B cell (primary cell): ENCODE results near the gene ACTN1. TPM values are rescaled to one million over a fixed set of nuclear protein-coding genes. Genes with fewer than 3 reads are reported as not detected.

Source experiments
- ATAC-seq: fragments of 200-7000 bp; cut with Tn5 transposase; one replicate; pipeline ENCODE4 v1.10.0; 2021; ENCODE audit warnings: low read depth, mild to moderate bottlenecking, moderate number of reproducible peaks, moderate library complexity
- CTCF ChIA-PET: fragments of 350-600 bp; sonication (Branson Sonifier 250); formaldehyde crosslinking; loops from one replicate; lab custom pipeline; 2021; ENCODE audit warnings: antibody characterized with exemption, inconsistent platforms; lab: Charles Lee
- POLR2A ChIA-PET: fragments of 350-600 bp; sonication (Branson Sonifier 250); formaldehyde crosslinking; loops from one replicate; lab custom pipeline; 2021; ENCODE audit warnings: antibody characterized with exemption; lab: Charles Lee
- DNase-seq: peaks from one replicate; pipeline ENCODE4 v3.0.0; 2013
- H2AFZ ChIP-seq: 2 replicates; pipeline ENCODE4 v1.6.1; 2012; ENCODE audit warnings: mild to moderate bottlenecking, low read depth, low read length; ENCODE audit not compliant: insufficient read depth, poor library complexity, severe bottlenecking
- H3K27ac ChIP-seq, 2 donors: 1 replicate in 1 of 2; 2 replicates in 1 of 2; pipeline ENCODE4 v1.5.1; 2012 to 2013; ENCODE audit warnings: low read length in 2 of 2, mild to moderate bottlenecking in 2 of 2, moderate library complexity in 1 of 2
- H3K27me3 ChIP-seq, 4 experiments: fragments of 200-600 bp in 1 of 4; sonication (generic) in 1 of 4; replicated peaks in 1 of 4; 1 replicate in 2 of 4; 2 replicates in 2 of 4; pipeline versions ENCODE4 v1.6.1 to v1.7.0; 2013 to 2016; ENCODE audit warnings: low read length in 3 of 4, mild to moderate bottlenecking in 2 of 4, mixed read lengths in 1 of 4, moderate library complexity in 1 of 4; ENCODE audit not compliant: insufficient read depth in 4 of 4, control insufficient read depth in 3 of 4; ENCODE audit errors: control extremely low read depth in 1 of 4
- H3K36me3 ChIP-seq, 2 experiments: replicated peaks in 1 of 2; 1 replicate in 1 of 2; 2 replicates in 1 of 2; pipeline versions ENCODE4 v1.6.1 to v1.7.1; 2013; ENCODE audit warnings: low read length in 1 of 2; ENCODE audit not compliant: insufficient read depth in 2 of 2, control insufficient read depth in 1 of 2; ENCODE audit errors: control extremely low read depth in 1 of 2, extremely low read depth in 1 of 2
- H3K4me1 ChIP-seq, 2 donors: fragments of 200-600 bp in 1 of 2; sonication (generic) in 1 of 2; 1 replicate in 1 of 2; 2 replicates in 1 of 2; pipeline versions ENCODE4 v1.5.1 to v1.6.1; 2013 to 2017; ENCODE audit warnings: low read length in 2 of 2; ENCODE audit not compliant: control insufficient read depth in 2 of 2, insufficient read depth in 2 of 2
- H3K4me2 ChIP-seq: replicated peaks from 2 replicates; pipeline ENCODE3; 2012; ENCODE audit warnings: mild to moderate bottlenecking, low read depth, low read length; ENCODE audit not compliant: poor library complexity, severe bottlenecking
- H3K4me3 ChIP-seq, 5 experiments: fragments of 200-600 bp in 1 of 5; sonication (generic) in 1 of 5; 1 replicate in 3 of 5; 2 replicates in 2 of 5; pipeline versions ENCODE4 v1.5.1 to v1.7.0; 2011 to 2016; ENCODE audit warnings: low read length in 4 of 5, mild to moderate bottlenecking in 4 of 5, low read depth in 2 of 5, control low read depth in 1 of 5, moderate library complexity in 1 of 5; ENCODE audit not compliant: insufficient read depth in 1 of 5; ENCODE audit errors: control extremely low read depth in 1 of 5, extremely low read depth in 1 of 5
- H3K79me2 ChIP-seq: fragments of 200-600 bp; sonication (generic); one replicate; pipeline ENCODE4 v1.6.0; 2016; ENCODE audit warnings: low read length; ENCODE audit not compliant: control insufficient read depth, insufficient read depth
- H3K9ac ChIP-seq: fragments of 200-600 bp; sonication (generic); 2 replicates; pipeline ENCODE4 v1.6.1; 2017; ENCODE audit warnings: mild to moderate bottlenecking, low read length, moderate library complexity
- H3K9me3 ChIP-seq, 3 donors: one replicate each; pipeline versions ENCODE4 v1.6.1 to v1.7.1; 2013; ENCODE audit warnings: low read length in 2 of 3; ENCODE audit not compliant: control insufficient read depth in 2 of 3, insufficient read depth in 1 of 3; ENCODE audit errors: control extremely low read depth in 1 of 3
- H4K20me1 ChIP-seq: 2 replicates; pipeline ENCODE4 v1.6.0; 2012; ENCODE audit warnings: mild to moderate bottlenecking, low read length; ENCODE audit not compliant: insufficient read depth, control insufficient read depth, poor library complexity, severe bottlenecking
- H3K27ac Mint-ChIP-seq: one replicate; pipeline ENCODE4 v1.8.0; 2021; ENCODE audit warnings: mixed read lengths
- H3K27me3 Mint-ChIP-seq: one replicate; pipeline ENCODE4 v1.8.0; 2021; ENCODE audit warnings: mixed read lengths
- H3K4me1 Mint-ChIP-seq: one replicate; pipeline ENCODE4 v1.8.0; 2021; ENCODE audit warnings: mixed read lengths
- H3K4me3 Mint-ChIP-seq: one replicate; pipeline ENCODE4 v1.8.0; 2021; ENCODE audit warnings: mixed read lengths
- H3K9me3 Mint-ChIP-seq: one replicate; pipeline ENCODE4 v1.8.0; 2022; ENCODE audit warnings: mixed read lengths; ENCODE audit not compliant: insufficient read depth
- CTCF ChIP-seq: fragments of 200-600 bp; IDR thresholded peaks from one replicate; pipeline ENCODE4 v1.8.0; 2022; ENCODE audit warnings: antibody characterized with exemption, mild to moderate bottlenecking
- EZH2 ChIP-seq: IDR thresholded peaks from 2 replicates; pipeline ENCODE4 v1.6.1; 2012; ENCODE audit warnings: borderline replicate concordance, low read depth, mild to moderate bottlenecking, moderate library complexity, low read length; ENCODE audit not compliant: insufficient read depth, poor library complexity, severe bottlenecking
- WGBS: methylation state at CpG from one replicate; pipeline ENCODE4 v1.1.5; 2013; ENCODE audit warnings: missing lambda C conversion rate; ENCODE audit not compliant: insufficient coverage; 5-methylcytosine and 5-hydroxymethylcytosine counted together
- intact Hi-C: fragments of 100-400 bp; cut with micrococcal nuclease; formaldehyde crosslinking; loops from one replicate; pipeline ENCODE4 v1.10.0; 2022
- polyA plus RNA-seq: library from polyadenylated mRNA; depleted of rRNA; stranded (reverse); fragments of >200 nt; gene quantifications from 2 replicates; pipeline ENCODE4 v1.2.3, GENCODE V29; 2012
- total RNA-seq, 2 donors: library from RNA; stranded (reverse); fragments of 120-200 nt in 1 of 2; gene quantifications; 1 replicate in 1 of 2; 2 replicates in 1 of 2; pipeline versions ENCODE4 v1.2.3 to v1.2.4, GENCODE V29; 2013 to 2022

Gene ACTN1
- total and polyA plus RNA-seq, 2 donors (not counting 1 experiment from before 2014, with no cell fraction given), result 0.74 to 0.89 TPM

DNA sequence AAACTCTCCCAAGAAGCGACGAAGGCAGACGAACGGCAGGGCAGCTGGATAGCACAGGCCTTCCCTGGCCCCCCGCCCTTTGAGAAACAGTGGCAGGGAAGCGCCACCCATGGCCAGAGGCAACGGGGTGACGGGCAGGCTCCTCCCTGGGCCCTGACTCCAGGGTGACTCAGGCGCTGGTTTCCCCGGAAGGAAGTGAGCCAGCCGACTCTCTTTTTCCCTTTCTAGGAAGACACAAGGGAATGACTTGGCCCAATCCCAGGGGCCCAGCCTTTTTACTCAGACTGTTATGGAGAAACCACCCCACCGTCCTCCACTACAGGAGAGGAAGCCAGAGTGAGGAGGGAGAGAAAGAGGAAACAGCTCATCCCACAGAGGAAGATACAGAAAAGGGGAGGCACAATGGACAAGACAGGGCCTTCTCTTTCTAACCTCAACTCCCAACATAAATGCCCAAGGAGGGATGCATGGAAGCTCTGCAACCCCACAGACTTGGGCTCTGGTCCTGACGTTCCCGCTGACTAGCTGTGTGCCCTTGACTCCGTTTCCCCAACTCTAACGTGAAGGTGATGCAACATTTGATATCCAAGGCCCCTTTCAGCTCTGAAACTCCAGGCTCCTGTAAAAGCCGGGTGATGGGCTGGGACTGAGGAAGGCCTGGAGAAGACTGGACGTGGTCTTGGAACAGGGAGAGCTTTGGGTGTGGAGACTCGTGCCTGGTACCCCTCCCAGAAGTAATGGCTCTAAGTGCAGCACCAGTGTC lies 27.9 kb downstream of the ACTN1 start:
- no peak overlapping the region for H3K4me3 Mint-ChIP-seq

More for the DNA sequence above, 27.9 kb downstream of the ACTN1 start:
- intact Hi-C loops, result no loop called here
- H3K4me1 ChIP-seq, result peaks cover 5 to 6% of the 10 kb centered on the region in 2 donors
- H3K79me2 ChIP-seq, result no peaks in the 10 kb centered on the region
- H2AFZ ChIP-seq, result no peak overlapping the region
- peaks cover 19% of the 10 kb centered on the region for H3K27me3 Mint-ChIP-seq
- ChIA-PET POLR2A (no interaction called here), CTCF (no interaction called here)
- ATAC-seq (no peak), DNase-seq (no peak)
- H3K27ac Mint-ChIP-seq, result no peak overlapping the region
- H3K27me3 ChIP-seq, result peaks cover 0 to 9% (median 0%) of the 10 kb centered on the region in 4 experiments
- no peak overlapping the region for H3K4me3 ChIP-seq
- no peak overlapping the region for H3K9ac ChIP-seq
- no peak overlapping the region for H3K4me2 ChIP-seq
- WGBS, result 94% methylated on average over 15 of the region's 19 CpGs
- TF ChIP-seq CTCF (no peak), EZH2 (no peak)
- H3K27ac ChIP-seq, result no peak overlapping the region
- H3K9me3 ChIP-seq, result no peaks in the 10 kb centered on the region
- no peaks in the 10 kb centered on the region for H4K20me1 ChIP-seq
- H3K9me3 Mint-ChIP-seq, result no peaks in the 10 kb centered on the region
- H3K4me1 Mint-ChIP-seq, result peaks cover 8% of the 10 kb centered on the region
- H3K36me3 ChIP-seq, result no peaks in the 10 kb centered on the region
